ENCODE data around the gene RHBDL3. TPM values are rescaled to one million over a fixed set of nuclear protein-coding genes. Genes with fewer than 3 reads are reported as not detected.

Gene RHBDL3
- total RNA-seq, 4 donors from 2014 or later: 0.22 to 0.34 (median 0.33) TPM; not detected in 1

- no peak for TF ChIP-seq CTCF (IDR thresholded peaks at IDR 0.05; ENCODE audit: low read depth)
Measured at GRCh38 chr17:32259586-32259985, 6.0 kb upstream of the RHBDL3 start.

- TF ChIP-seq CTCF (IDR thresholded peaks at IDR 0.05; ENCODE audit: low read depth): no peak
Measured at GRCh38 chr17:32261417-32261736, 4.3 kb upstream of the RHBDL3 start.

- no peak for TF ChIP-seq CTCF (IDR thresholded peaks at IDR 0.05; ENCODE audit: low read depth)
Measured at GRCh38 chr17:32261936-32262510, 3.6 kb upstream of the RHBDL3 start.

GRCh38 chr17:32264140-32264799, 1.4 kb upstream of the RHBDL3 start:
- no peak for TF ChIP-seq CTCF (IDR thresholded peaks at IDR 0.05; ENCODE audit: low read depth)

GRCh38 chr17:32264823-32265191, 825 bp upstream of the RHBDL3 start:
- no peak for TF ChIP-seq CTCF (IDR thresholded peaks at IDR 0.05; ENCODE audit: low read depth)

- TF ChIP-seq CTCF (IDR thresholded peaks at IDR 0.05; ENCODE audit: low read depth): no peak
Measured at GRCh38 chr17:32266051-32266388, 388 bp downstream of the RHBDL3 start.

- no peak for TF ChIP-seq CTCF (IDR thresholded peaks at IDR 0.05; ENCODE audit: low read depth)
Measured at GRCh38 chr17:32266389-32267301, 1.0 kb downstream of the RHBDL3 start.
